GM21576 (cell line): ENCODE data around the gene PDE6B.
"Not testable (repeated sequence)": the region's sequence is repeated elsewhere in the genome, so short reads cannot be mapped to it uniquely, and the experiment has no call there.

Experiments used
- ATAC-seq: cut with Tn5 transposase; IDR thresholded peaks from one replicate; pipeline ENCODE4 v1.9.1; 2021; ENCODE audit warnings: mild to moderate bottlenecking, moderate library complexity; ENCODE audit not compliant: unreplicated experiment

Gene PDE6B

DNA sequence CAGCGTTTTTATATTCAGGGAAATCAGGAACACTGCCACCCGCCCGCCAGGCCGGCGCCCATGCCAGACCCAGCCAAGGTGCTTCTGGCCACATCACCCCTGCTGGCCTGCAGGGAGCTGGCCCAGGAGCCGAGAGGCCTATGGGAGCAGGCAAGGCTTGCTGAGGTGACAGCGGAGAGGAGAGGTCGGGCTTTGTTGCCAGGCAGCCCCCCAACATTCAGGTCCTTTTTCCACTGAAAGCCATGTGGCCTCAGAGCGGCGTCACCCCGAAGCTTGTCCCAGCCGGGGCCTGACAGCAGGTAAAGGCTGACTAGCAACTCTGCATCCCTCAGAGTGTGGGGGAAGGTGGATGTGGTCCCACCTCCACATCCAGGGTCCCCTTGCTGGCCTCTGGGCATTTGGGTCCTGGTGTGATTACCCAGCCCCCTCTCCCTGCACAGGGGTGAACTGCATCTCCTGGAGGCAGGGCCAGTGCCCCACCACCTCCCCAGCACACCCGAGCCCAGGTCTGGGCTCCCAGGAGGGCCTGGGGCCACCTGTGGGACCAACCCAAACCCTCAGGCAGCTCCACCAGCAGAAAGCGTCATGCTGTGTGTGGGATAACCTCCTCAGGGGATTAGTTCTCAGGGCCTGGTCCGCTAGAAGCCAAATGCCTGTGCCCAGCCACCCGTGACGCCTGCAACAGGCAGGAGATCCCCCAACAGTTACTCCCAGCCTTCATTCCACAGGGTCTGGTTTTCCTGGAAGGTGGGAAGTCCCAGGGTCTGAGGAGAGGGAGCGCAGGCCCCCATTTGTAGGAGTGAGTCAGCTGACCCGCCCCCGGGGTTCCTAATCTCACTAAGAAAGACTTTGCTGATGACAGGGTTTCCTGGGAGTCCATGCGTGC is at the start of gene PDE6B:
PDE6B (plus strand) TSS at position 869 of the 886 bp plus-strand sequence. CDS start 54 bp downstream, outside the sequence.
- ATAC-seq, result no peak

DNA sequence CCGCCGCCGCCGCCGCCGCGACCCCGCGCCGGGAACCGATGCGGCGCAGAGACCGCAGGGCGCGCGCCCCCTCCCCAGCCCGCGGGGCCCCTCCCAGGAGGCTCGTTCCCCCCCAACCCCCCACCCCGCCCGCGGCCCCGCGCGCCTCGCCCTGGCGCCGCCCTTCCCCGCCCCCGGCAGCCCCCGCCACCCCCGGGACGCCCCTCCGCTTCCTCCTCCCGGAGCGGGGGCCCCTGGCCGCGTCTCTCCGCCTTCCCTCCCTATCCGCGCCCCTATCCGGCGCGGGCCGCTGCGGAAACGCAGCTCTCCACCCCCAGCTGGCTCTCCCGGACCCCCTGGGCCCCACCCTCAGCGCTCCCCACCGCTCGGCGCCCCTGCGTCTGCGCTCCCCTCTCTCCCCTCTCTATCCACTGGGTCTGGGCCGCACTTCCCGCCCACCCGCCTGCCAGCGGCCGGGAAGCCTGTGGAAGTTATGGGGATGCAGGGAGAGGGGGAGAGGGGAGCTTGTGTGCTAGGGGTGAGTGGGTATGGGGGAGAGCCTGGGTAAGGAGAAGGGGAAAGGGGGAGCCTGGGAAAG is 49.0 kb upstream of the PDE6B start, which contains the start of gene TMEM271:
TMEM271 (minus strand) TSS at position 51 of the 577 bp plus-strand sequence. CDS start 233 bp downstream, outside the sequence.
- no peak for ATAC-seq

DNA sequence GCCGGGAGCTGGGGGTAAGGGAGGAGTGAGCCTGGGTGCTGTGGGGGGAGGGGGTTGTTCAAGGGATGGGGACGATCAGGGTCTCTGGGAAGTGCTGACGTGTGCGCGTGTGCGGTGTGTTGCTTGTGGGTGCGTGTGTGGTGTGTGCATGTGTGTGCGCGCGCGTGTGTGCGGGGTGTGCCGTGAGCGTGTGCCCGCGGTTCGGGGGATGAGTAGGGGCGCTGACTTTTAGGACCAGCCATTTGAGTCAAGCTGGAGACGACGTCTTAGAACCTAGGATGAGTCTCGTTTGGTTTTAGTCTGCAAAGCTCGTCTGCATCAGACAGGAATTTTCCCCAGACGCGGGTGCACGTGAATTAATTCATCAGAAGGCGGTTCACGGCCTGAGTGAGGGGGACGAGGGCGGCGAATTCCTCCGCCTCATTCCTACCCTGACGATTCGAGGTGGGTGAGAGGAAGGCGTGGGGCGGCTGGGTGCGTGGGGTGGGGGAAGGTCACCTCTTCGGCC is 48.3 kb upstream of the PDE6B start:
- no peak for ATAC-seq

DNA sequence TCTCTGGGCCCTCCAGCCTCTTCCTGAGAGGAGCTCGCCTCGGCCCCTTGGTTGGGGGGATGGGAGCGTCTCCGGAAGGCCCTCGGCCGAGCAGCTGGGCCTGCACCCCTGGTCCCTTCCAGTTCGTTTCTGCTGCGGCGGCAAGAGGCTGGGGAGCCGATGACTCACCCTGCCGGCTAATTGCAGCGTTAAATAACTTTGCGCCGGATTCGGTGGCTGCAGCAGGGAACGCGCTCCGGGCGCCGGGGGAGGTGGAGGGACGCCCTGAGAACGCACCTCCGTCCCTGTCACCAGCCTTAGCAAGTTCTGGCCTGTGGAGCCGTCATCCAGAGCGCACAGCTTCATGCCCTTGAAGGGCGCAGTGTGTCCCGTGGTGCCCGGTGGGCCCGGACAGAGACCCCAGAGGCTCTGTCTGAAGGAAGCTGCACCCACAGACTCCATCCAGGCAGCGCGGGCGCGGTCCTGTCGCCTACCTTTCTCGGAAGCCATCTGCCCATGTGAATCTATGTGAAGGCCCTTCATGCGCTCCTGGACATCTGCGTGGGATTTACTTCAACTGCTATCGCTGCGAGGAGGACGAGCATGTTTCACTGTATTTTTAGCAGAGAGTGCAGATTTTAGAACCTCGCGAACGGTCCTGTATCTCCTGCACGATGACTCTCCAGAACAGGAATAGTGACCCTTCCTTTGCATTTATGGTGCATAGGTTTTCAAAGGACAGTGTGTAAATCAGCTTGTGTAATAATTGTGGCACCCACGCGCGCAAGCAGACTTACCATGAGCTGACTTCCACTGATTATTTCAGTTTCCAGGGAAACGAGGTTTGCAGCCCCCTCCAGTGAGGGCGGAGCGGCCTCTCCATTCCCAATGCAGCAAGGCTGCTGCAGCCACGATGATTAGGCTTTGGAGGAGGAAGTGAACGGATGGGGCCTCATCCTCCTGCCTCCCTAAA is 47.6 kb upstream of the PDE6B start:
- ATAC-seq, result no peak

DNA sequence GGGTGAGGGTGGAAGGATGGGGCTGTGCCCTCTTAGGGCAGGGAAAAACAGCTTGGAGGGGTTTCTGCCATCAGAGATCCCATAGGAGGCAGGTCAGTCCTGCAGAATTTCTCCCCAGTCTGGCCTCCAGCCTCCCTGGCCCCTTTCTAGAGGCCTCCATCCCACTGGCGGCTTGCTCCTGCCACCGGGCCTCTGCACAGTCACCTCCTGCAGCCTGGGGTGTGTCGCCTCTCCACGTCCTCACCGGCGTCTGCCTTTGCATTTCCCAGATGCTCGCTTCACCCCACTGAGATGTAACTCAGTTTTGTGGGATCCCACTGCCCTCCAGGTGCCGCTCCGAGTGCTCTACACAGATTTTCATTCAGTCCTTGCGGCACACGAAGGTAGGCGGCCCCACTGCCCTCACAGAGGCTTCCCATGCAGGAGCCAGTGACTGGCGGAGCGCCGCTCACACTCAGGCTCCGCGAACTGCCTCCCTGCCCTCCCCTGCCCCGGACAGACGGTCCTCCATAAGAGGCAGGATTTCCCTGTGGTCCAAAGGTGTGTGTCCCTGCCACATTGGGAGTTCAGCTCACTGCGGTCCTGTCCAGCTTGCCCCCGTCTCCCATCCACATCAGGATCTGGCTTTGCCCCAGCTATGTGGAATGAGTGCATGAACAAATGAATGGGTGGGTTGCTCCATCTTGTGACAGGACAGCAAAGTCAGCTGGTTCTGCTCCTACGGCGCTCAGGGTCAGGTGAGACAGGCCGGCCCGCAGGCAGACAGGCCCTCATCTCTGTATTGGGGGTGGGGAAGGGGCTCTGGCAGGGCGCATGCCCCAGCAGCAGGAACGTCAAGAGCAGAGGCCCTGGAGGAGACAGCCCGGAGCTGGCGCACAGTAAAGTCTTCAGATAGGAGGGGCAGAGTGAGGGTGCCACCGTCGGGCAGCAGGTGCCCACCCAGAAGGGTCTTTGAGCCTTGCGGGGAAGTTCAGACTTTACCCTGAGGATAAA is 46.6 kb upstream of the PDE6B start:
- ATAC-seq, result no peak

DNA sequence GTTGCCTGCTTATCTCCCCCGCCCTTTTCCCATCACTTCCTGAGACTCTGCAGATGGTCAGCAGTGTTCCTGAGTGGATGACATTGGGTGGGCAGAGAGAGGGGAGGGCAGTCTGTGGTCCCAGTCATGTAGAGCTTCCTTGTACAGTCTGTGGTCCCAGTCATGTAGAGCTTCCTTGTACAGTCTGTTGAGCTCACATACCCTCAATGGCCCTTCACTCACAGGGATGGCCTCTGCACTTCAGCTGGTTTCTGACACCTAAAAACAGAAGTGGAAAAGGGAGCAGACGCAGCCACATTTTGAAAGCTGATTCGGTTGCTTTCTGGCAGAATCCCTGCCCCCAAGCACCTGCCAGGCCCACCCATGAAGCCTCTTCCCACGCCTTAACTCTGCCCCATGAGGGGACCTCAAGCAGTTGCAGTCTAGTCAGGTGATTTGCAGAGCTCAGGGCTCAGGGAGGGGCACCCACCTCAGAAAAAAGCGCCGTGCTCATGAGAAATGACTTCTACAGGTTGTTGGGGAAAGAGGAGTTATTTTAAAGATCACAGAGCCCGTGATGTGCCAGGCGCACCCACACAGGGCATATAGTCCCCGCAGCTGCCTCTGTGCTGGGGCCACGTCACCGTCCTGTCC is 45.7 kb upstream of the PDE6B start:
- ATAC-seq, result no peak

DNA sequence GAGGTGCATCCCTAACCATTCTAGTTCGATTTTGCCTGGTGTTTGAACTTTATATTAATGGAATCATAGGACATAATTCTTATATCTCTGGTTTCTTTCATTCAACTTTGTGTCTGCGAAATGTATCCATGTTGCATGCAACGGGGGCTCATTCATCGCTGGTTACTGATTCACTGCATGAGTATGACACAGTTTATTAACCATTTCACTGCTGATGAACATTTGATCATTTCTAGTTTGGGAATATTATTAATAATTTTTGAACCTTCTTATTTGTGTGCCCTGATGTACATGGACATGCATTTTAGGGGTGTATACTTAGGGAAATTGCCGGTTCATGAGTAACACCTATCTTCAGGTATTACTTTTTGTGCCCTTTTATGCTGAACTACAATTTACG is 44.2 kb upstream of the PDE6B start:
- ATAC-seq, result no peak

DNA sequence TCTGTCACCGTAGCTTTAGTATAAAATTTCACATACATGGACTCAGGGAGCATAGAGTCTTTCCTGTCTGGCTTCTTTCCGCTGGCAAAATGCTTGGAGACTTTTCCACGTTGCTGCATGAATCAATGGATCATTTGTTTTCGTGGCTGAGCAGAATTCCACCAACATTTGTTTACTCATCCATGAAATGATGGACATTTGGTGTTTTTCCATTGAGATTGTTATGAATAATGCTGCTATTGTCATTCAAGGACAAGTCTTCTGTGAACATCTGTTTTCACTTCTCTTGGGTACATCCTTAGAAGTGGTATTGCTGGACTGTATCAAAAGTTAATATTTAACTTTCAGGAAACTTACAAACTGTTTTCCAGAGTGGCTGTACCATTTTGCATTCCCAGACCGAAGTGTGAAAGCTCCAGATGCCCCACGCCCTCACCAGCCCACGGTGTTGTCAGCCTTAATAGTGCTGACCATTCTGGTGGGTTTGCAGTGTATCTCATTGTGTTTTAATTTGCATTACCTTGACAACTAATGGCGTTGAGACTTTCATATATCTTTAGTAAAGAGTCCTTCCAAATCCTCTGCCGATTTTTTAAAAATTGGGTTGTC is 43.5 kb upstream of the PDE6B start:
- no peak for ATAC-seq

DNA sequence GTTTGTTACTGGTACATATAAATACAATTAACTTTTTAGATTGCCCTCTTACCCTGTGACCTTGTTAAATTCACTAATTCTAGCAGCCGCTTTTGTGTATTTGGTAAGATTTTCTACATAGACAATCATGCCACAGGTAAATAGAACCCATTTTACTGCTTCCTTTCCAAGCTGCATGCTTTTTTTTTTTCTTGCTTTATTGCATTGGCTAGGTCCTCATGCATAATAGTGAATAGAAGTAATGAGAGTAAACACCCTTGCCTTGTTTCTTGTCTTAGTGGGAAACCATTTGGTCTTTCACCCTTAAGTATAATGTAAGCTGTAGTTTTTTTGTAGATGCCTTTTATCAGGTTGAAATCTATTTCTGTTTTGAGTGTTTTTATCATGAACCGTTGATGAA is 41.6 kb upstream of the PDE6B start:
- ATAC-seq, result no peak

DNA sequence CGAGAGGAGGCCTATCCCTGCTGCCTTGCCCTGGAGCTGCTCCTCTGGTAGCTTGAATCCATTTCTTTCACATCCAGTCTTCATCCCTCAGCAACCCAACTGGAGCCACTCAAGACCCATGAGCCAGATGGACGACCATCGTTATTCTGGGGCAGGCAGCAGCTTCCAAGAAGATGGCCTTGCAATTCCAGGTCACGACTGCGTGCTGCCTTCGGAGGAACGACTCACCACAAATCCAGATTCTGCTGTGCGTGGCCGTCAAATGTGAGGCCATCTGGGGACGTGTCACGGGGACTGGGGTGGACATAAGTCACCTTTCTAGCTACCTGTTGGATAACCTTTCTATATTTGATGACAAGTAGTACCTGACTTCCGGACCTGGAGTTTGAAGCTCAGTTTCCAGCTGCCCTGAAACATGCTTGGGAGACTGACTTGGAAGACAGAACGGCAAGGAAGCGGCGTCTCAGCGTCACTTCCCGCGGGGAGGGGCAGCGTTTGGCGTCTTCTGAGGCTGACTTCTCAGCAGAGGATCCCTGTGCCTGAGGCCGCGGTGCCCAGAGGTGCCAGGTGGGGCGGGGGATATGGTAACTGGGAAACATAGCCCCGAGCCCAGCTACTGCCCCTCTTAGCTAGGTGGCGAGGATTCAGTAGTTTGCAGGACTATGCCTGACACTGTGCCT is 37.6 kb upstream of the PDE6B start:
- no peak for ATAC-seq

DNA sequence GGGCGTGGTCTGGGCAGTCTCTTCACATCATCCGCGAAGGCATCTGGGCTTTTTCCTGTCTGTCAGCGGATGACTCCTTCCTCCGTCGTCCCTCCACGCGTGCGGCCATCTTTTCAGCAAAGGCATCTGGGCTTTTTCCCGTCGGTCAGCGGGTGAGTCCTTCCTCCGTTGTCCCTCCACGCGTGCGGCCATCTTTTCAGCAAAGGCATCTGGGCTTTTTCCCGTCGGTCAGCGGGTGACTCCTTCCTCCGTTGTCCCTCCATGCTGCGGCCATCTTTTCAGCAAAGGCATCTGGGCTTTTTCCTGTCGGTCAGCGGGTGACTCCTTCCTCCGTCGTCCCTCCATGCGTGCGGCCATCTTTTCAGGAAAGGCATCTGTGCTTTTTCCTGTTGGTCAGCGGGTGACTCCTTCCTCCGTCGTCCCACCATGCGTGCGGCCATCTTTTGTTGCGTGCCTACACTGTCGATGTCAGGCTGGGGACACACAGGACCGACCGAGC is 37.0 kb upstream of the PDE6B start:
- no peak for ATAC-seq

DNA sequence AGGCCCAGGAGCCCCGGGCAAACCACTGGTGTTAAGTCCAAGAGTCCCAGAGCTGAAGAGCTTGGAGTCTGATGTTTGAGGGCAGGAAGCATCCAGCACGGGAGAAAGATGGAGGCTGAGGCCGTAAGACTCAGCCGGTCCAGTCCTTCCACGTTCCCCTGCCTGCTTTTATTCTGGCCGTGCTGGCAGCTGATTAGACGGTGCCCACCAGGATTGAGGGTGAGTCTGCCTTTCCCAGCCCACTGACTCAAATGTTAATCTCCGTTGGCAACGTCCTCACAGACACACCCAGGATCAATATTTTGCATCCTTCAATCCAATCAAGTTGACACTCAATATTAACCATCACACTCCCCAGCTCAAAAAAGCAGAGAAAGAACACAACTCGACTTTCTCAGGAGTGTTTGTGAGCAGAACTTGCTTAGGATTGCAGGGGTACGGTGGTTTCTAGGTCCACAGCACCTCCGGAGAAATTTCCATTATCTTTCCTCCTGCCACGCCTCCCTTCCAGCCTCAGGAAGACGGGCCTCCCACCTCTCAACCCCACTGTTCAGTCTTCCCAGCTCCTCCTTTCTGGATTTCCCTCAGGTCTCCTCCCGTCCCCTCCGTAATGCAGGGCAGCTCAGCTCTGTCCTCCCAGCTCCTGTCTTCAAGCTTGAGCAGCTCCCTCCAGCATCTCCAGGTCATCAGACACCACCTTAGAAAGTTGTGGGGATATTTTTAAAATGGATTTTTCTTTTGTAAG is 36.0 kb upstream of the PDE6B start:
- no peak for ATAC-seq

DNA sequence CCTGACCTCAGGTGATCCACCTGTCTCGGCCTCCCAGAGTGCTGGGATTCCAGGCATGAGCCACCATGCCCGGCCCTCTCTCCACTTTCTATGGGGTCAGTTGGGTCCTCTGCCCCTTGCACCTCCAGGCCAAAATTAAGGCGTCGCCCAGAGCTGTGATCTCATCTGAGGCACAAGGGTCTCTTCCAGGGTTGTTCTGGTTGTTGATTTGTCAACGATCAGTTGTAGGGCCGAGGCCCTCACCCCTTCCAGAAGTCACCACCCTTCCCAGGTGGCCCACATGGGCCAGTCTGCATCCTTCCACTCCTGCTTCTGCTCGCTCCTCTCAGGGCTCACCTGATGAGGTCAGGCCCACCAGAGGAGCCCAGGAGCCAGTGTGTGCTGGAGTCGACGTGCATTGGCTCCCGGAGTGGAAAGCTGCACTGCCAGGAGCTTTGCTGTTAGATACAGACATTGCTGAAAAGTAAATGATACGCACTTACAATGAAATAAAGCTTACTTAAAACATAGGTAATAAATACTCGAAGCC is 35.0 kb upstream of the PDE6B start:
- ATAC-seq, result no peak

DNA sequence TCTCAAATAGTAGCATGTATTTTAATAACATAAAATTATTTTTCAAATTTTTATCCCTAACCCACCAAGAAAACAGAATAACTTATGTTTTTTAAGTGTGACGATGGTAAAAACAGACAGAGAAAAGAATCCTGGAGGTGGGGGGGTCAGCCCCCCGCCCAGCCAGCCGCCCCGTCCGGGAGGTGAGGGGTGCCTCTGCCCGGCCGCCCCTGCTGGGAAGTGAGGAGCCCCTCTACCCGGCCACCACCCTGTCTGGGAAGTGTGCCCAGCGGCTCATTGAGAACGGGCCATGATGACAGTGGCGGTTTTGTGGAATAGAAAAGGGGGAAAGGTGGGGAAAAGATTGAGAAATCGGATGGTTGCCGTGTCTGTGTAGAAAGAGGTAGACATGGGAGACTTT is 33.2 kb upstream of the PDE6B start:
- not testable (repeated sequence) for ATAC-seq

DNA sequence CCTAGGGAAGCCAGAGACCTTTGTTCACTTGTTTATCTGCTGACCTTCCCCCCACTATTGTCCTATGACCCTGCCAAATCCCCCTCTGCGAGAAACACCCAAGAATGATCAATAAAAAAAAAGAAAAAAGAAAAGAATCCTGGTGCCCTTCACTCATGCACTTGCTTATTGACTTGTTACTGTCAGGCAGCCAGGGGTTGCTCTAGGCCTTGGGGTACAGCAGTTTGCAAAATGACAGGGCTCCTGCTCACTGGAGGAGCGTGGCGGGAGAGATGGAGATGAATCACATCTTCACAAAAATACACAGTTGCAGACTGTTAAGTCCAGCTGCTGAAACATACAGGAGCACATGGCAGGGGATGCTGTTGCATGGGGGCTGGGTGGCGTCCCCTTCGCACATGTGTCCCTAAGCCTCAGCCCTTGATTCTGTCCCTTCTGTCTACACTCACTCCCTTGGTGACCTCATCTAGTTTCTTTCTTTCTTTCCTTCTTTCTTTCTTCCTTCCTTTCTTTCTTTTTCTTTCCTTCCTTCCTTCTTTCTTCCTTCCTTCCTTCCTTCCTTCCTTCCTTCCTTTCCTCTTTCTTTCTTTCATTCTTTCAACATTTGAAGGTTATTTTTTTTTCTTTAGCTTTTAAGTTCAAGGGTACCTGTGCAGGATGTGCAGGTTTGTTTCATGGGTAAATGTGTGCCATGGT is 32.4 kb upstream of the PDE6B start:
- ATAC-seq, result no peak

DNA sequence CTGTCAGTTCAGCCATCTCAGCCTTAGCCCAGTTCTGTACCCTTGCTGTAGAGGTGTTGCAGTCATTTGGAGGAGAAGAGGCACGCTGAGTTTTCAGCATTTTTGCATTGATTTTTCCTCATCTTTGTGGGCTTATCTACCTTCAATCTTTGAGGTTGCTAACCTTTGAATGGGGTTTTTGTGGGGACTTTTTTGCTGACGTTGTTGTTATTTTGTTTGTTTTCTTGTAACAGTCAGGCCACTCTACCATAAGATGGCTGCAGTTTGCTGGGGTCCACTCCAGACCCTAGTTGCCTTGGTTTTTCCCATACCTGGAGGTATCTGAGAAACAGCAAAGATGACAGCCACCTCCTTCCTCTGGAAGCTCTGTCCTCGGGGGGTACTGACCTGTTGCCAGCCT is 26.4 kb upstream of the PDE6B start:
- ATAC-seq, result no peak

DNA sequence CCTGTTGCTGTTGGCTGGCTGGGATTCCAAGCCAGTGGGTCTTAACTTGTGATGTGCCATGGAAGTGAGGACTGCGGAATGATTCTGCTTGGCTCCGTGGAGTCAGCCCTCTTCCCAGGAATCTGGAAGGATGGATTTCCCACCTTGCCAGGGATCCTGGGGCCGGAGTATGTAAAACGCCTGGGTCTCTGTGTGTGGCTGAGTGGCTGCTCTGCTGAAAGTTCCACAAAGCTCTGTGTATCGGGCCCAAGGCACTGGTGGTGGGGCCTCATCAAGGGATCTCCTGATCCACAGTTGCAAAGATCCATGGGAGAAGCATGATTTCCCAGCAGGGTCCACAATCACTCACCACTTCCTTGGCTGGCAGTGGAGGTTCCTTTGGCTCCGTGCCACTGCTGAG is 25.2 kb upstream of the PDE6B start:
- no peak for ATAC-seq
